Activated naive CD4-positive, alpha-beta T cell treated with anti-CD3 and anti-CD28 coated beads, Interleukin-2, amount 50 U/mL, for 16 hours (primary cell): ENCODE data around the gene C8A.
A peak's percentile ranks its signal among the peaks of the same experiment; 100 is the strongest.

Source experiments
- DNase-seq: peaks from one replicate; pipeline ENCODE4 v3.0.0-alpha.2; 2020

Gene C8A

DNA sequence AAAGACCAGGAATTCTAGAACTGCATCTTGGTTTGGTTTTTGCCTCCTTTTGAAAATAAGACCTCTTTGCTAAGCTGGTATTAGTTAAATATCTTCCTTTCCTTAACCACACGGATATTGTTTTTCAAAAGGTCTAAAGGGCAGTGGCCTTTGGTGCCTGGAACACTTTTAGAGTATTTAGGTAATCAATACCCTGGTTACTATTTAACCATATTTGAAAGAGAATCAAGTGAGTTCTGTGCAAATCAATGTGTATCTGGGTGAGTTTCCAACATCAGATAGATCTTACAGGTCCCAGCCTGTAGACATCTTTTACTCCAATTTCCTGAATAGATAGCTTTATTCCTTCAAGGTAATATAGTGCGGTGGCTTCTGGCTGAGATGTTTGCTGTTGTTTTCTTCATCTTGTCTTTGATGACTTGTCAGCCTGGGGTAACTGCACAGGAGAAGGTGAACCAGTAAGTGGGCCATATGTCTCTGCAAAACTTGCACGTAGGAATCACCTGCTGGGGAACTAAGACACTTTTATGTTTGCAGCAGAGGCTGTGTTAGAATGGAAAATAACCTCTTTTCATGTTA is at the start of gene C8A:
Gene C8A (plus strand): TSS at position 277 of the 579 bp plus-strand sequence. CDS start 105 bp downstream, at position 382.
- DNase-seq: no peak

DNA sequence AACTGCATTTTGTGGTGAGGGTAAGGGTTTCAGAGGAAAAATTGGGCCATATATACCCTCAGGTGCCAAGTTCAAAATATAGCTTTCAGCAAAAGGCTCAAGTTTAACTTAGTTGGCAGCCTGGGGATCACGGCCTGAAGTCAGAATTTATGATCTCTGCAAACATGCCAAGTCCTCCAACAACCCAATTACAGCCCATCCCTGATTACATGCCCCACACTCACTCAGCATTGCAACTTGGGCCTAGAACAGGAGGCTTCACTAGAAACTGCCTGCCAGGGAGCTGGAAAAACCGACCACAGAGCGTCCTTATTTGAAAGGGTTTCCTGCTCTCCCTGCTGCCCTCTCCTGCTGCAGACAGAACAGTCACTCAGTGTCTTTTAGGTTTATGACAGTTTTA is 47.8 kb upstream of the C8A start:
- no peak for DNase-seq

DNA sequence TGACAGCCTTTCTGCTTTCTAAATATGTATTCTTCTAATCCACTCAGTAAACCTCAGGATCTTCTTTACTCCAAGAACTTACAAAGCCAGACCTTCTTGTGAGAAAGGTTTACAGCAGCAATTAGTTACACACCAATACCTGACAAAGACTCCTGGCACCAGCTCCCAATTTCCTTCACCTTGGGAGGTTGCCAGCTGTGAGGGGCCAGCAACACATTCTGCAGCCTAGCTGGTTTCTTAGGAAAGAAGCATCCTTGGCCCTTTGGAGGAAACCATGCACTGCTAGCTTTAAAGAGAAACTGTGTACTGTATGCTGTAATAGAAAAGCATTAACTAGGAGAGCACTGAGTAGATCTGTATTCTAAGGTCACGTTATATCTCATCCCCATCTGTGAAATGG is 46.2 kb upstream of the C8A start:
- no peak for DNase-seq

DNA sequence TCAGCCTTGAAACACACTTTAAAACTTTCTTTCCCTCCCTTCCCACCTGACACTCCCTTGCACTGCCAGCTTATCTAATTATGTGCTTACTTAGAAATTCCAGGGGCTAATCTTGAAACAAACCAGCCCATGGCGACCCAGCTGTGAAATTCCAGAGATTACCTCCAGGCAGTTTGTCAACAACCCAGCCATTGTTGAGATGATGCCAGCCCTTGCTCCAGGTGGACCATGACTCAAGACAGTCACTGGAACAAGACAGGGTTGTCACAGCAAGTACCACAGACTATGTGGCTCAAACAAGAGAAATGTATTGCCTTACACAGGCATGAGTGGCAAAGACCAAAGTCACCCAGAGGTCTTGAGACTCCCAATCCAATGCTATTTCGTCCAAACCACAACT is 43.3 kb upstream of the C8A start:
- no peak for DNase-seq

DNA sequence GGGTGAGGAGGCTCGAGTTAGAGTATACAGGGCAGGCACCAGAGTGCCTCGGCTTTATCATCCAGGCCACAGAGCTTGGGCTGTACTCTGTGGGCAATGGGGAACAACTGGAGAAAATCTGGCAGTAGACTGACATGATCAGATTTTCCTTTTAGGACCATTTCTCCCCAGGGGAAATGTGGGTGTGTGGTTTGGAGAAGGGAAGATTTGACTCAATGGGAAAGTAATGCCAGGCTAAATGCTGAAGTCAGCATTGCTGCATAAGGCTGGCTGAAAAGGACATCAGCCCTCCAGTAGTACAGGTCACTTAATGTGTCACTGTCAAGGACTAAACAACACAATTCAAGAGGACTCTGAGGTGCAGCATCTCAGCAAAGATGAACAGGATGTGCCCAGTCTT is 40.4 kb upstream of the C8A start:
- DNase-seq: no peak

DNA sequence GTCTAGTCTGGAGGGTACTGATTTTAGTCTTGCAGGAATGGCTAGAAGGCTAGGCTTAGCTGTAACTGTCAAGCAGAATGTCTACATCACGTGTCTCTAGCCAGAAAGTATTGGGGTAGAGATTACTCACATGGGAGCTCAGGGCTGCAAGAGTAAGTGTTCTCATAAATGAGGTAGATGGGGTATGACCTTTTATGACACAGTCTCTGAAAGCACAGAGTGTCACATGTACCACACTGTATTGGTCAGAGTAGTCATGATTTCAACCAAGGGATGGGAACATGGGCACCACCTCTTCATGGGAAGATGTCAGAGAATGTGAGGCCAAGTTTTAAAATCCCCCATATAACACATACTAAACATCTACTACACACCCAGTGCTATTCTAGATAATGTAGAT is 38.3 kb upstream of the C8A start:
- DNase-seq: no peak

DNA sequence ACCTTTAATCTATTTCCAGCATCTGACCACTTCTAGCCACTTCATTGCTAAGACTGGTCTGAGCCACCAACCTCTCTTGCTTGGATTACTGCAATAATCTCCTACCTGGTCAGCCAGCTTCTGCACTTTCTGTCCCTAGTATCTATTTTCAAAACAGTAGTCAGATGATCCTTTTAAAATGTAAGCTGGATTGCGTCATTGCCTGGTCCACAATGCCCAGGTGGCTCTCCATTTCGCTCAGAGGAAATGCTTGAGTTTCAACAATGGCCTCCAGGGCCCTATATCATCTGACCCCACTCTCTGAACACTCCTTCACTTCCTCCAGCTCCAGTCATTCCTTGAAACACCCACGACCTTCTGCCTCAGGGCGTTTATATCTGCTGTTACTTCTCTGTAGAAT is 37.7 kb upstream of the C8A start:
- no peak for DNase-seq

DNA sequence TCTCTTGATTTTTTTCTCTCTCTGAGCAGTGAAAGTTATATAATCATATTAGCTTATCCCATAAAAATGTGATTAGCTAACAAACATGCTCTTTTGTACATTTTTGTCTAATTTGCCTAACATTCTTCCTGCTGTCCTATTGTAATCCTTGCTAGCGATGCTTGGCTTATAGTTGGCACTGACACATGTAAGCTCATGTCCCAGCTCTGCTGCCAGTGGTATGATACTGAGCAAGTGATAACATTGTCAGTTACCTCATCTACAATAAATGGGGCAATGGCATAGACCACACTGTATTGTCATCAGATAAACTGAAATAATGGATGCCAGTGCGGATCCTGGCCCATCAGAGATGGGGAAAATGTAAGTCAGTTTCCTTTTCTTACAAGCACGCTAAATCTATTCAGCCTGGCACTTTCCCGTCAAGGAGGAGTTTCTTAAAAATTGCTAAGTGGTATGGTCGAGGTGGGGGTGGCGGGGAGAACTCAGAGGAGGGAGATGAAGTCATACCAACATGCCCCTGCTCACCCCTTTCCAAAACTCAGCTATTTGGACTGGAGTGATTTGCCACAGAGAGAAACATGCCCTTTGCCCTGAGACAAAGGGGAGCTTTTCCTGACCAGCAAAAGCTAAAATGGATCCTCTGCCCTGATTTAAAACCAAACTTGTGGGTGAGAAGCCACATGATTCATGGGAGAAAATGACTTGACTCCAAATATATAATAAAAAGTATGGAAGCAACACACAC is 36.7 kb upstream of the C8A start:
- no peak for DNase-seq

DNA sequence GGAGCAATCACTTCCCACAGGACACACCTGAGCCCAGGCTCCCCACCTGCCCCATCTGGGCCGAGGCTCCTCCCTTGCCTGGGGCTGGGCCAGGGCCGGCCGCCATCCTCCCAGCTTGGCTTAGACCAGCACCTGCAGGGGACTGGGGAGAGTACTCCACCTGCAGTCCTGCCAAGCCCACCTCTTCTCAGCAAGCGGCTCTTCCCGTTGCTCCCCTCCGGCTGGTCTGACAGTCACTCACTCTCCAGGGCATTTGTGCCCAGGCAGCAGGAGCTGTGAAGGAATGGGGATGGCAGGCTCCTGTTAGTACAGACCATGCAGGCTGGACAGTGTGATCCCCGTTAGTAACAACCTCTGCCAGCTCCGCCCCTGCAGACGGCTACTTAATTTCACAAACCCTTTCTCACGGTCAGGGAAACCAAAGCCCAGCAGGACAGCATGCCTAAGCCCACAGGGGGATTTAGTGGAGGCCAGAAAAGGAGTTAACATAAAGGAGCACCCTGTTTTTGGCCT is 35.2 kb upstream of the C8A start, which contains the start of gene FYB2:
Gene FYB2 (minus strand): TSS at position 18 of the 513 bp plus-strand sequence. CDS start 114 bp downstream, outside the sequence.
- DNase-seq: no peak

DNA sequence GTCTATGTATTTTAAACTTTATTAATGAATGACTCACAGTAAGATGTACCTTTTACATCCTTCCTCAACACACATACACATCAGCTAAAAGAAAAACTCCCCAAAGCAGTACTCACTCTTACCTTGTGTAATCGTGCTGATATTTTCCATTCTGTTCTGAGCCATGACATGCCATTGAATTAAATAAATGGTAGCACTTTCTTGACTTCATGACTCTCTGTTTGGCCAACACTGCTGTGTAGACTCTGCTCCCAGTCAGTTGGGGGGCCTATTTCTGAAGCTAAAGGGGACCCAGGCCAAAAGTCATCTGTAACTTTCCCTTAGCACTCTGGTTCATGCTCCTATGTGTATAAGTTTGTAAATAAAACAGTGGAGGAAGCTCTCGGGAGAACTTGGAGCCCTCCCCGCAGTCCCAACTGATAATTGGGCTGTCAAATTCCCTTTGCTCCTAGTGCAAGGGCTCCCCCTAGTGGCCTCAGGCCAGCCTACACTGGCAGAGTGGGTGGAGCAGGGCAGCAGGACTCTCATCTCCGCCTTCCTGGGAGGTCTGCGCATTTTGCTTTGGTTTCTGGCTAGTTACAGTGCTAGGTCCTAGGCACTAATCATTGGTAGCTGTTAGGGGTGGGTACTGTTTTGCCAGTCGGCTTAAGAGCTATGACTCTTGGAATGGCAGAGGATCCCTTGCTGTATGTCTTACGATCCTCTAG is 33.7 kb upstream of the C8A start:
- DNase-seq: peak; percentile 62

DNA sequence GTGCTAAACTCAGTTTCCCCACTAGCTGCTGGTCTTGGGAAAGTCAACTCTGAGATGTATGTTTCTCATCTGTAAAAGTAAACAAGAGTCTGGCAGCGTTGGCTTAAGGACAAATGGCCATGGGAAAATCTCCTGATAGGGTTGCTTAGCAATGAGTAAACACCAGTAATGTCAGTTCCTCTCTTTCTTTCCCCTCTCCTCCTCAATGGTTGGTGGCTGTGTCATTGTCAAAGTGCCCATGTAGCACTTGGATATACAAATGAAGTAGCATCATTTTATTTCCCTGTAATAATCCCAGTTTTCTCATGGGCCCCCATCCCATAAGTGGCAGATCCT is 33.2 kb upstream of the C8A start:
- DNase-seq: no peak

DNA sequence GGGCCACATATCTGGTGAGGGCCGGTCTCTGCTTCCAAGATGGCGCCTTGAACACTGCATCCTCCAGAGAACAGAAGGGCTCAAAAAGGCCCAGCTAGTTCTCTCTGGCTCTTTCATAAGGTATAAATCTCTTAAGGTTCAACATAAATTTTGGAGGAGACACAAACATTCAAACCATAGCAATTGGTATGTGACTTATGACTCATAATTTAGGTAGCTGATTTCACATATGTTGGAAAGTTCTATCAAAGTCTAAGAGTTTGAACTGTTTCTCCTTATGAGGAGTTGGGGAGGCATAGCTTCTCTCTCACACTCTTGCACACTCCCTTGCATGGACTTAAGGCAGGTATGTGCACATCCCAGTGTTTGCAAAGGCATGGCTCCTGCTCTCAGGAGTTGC is 30.3 kb upstream of the C8A start:
- DNase-seq: no peak

DNA sequence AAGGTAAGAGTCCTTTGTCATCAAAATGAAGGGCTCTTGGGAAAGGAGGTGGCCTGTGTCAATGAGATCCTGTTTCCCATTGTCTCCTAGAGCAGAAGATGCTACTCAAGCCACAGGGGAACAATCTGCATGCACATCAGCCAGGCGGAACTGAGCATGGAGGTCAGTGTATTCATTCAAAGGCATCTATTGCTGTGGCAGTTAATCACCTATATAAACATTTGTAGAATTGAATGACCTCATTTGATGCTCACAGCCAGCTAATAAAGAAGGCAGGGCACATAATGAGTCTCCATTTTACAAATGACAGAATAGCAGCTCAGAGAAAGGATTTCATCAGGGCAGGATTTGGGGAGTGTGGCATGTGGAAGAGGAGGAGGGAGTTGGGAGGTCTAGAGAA is 29.7 kb upstream of the C8A start:
- DNase-seq: no peak

DNA sequence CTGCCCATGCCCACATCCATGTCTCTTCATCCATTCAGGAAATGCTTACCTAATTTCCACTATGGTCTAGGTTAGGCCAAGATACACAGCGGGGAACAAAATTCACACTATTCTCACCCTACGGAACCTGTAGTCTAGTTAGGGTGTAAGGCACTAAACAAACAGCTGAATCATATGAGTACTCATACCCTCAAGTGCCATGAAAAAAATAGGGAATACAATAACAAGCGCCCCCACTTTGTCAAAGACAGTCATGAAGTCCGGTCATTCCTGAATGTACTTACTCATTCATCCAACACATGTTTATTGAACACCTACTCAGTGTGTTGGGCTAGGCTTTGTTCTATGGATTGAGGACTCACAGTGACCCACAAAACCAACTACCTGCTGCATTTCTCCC is 29.2 kb upstream of the C8A start:
- DNase-seq: no peak

DNA sequence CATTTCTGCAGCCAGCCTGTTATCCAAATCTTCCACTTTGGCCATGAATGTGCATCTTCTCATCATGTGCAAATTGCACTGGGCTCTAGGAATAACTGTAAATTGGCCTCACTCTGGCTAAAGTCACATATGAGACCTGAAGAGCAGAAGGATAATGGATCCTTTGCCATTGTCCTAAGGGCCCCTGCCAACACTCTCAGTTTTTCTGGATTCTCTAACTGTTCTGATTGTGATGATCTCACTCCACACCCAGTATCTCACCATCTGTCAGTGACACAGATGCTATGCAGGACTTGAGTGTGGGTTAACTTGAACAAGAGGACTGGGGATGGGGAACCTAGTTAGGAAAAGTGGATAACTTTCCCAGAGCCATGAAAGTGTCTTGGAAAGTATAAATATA is 26.9 kb upstream of the C8A start:
- DNase-seq: no peak

DNA sequence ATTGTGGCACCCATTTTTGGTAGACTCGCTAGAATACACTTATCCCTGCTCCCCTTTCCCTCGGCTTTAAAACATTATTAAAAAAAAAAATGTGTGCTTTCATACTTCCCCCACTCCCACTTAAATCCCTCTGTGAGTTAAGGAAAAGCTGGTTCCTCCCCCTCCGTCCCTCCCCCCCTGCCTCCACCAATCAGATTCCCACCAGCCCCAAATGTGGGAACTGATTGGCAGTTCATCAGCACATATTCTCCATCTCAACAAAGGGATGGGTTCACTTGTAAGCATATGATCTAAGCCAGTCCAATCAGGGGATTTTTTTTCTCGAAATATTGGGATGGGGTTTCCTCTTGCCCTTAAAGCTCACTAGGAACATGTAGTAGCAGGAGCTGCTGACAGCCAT is 24.5 kb upstream of the C8A start:
- DNase-seq: no peak

DNA sequence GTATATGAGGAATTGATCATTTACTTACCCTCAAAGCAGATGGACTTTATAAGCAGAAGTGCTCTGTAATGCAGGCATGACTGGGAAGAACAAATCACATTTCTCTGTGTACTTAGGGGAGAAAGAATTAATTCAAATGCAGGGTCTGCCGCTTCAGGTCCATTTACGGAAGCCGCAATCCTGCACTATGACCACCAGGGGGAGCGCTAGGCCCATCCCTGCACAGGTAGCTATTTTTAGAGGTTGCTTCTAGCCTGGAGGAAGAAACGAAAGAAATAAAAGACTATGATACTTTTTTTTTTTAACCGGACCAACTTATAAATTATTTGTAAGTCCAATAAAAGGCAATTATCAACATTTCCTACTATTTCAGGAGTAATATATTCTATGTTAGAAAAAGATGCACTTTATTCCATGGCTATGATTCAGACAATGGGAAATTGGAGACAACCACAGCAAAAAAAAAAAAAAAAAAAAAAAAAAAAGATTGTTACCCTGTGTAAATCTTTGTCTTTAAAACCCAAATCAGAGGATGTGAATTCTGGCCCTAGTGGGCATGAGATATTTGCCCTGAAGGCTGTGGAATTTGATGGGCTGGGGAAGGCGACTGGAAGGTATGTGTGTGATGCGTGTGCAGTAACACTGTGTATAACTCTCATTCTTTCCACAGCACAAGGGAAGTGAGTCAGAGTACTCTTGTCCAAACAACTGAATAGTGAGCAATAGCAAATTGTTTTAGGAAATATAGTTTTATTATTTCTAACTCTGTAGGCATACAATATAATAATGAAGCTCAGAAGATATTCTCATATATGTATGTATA is 22.5 kb upstream of the C8A start:
- peak; percentile 59 for DNase-seq

DNA sequence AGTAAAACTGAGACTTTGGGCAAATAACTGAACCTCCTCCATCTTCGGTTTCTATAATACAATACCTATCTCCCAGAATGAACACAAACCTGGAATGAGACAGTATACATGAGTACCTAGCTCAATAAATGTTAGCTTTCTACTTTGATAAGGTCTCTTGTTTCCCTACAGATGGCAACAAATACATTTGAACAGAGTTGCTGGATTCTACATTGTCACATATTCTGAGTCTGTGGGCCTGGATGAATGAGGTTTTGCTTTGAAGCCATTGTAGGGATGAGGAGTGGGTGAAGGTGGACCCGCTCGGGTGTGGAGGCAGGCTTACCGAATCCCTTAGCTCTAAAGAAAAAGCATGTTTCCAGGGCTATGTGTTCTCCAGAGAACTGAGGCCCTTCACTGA is 21.5 kb upstream of the C8A start:
- DNase-seq: no peak

DNA sequence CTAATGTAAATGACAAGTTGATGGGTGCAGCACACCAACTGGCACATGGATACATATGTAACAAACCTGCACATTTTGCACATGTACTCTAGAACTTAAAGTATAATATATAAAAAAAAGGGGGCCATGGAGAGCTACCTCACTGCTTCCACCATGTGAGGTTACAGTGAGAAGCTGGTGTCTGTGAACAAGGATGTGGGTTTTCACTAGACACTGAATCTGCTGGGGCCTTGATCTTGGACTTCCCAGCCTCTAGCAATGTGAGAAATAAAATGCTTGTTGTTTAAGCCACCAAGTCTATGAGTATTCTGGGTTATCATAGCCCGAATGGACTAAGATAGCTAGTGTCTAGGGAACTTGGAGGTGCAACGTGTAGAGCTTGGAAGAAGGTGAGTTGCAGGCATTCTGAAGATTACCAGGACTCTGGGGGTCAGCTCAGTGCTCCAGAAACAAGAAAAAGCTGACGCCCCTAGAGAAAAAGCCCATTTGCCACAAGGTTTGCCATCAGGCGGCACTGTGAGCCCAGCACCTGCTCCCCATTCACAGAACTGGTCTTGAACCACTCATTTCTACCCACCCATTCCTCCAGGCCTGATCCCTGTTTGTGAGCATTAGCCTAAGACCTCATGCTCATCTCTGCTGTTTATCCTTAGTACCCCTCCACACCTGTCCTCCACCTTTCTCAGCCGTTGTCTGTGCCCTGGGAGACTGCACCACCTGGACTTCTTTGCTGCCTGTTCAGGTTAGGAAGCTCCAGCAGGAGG is 20.3 kb upstream of the C8A start:
- DNase-seq: no peak

DNA sequence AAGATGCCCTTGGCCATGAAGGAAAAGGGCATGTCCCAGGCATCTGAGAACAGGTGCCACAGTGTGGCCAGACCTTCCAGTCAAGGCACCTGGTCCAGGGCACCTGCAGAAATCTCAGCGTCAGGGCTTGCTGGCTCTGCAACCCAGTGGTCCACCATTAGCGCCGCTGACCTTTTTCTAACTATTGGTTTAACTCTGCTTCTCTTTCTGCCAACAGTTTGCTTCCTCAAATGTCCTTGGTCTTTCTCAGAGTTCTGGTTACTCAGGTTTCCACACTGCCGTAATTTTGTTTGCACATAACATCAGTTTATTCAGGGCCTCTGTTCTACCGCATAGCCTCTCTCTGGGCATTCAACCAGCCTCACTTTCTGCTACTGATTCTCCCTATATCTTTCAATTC is 18.9 kb upstream of the C8A start:
- DNase-seq: no peak

DNA sequence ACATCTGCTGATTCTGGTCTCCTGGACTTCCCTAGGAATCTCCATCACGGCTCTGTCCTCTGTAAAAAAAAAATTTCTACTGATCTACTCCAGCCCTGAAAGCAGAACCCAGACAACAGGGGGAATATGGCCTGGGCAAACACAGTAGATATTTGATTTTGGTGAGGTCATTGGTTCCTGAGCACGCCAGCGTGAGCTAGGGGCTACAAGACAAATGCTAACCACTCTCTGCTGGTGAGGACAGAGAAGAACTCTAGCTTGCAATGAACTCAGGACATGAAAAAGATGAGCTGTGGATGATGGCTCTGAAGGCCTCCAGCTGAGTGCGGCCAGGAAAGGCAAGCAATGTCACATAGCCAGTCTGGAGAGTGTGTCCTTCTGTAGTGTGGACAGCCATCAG is 18.2 kb upstream of the C8A start:
- DNase-seq: no peak

DNA sequence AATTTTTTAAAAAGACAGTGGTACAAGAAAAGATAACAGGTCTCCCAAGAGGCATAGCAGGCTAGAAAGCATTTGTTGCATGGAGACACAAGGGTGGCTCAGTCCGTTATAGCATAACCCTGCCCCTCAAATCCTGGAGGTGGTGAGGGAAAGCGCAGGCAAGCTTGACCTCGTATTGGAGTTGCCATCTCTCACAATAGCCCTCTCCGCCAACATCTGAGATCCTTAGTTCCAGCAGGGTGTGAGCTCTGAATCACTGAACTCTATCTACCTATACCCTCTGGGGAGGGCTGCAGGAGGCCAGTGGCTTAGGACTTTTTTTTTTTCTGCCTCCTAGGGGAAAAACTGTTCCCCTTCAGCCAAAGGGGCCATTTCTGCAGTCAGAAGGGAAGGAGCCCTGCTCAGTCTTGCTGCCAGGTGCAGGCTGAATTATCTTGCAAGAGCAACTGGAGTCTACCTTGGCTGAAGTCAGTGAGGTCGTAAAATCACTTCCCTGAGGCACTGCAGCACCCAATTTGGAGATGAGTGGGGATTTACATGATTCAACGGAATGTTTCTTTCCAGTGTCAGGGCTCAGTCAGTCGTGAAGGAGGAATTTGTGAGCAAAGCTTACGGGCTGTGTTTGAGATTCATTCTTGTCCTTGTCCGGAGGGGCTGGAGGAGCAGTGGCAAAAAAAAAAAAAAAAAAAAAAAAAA is 17.2 kb upstream of the C8A start:
- DNase-seq: no peak
